GM21717 (cell line): Measurements from ENCODE around the gene DAW1.
A peak's percentile ranks its signal among the peaks of the same experiment; 100 is the strongest.
"Not testable (repeated sequence)": the region's sequence is repeated elsewhere in the genome, so short reads cannot be mapped to it uniquely, and the experiment has no call there.

Experiments
- ATAC-seq: cut with Tn5 transposase; IDR thresholded peaks from one replicate; pipeline ENCODE4 v1.9.1; 2021; ENCODE audit warnings: mild to moderate bottlenecking, moderate library complexity; ENCODE audit not compliant: unreplicated experiment

Gene DAW1, protein sequence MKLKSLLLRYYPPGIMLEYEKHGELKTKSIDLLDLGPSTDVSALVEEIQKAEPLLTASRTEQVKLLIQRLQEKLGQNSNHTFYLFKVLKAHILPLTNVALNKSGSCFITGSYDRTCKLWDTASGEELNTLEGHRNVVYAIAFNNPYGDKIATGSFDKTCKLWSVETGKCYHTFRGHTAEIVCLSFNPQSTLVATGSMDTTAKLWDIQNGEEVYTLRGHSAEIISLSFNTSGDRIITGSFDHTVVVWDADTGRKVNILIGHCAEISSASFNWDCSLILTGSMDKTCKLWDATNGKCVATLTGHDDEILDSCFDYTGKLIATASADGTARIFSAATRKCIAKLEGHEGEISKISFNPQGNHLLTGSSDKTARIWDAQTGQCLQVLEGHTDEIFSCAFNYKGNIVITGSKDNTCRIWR

DNA sequence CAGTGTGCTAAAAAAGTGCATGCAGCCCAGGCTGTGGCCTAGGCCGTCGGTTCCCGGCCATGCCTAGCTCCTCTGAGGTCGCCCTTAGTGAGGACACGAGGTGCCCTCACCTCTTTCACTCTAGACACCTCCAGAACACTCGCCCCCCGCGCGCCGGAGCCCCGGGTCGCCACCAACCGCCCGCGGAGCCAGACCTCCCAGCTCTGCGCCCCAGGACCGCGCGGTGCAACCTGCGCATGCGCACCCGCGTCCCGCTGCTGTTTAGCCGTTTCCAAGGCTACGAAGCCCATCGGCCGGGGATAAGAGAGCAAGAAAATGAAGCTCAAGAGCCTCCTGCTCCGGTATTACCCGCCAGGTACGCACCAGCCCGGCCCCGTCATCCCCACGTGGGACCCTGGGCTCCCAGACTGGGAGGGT, at the start of gene DAW1:
TSS of gene DAW1 (plus strand) at position 257 of the 417 bp plus-strand sequence. CDS start at position 316, 59 bp downstream.
- no peak for ATAC-seq

DNA sequence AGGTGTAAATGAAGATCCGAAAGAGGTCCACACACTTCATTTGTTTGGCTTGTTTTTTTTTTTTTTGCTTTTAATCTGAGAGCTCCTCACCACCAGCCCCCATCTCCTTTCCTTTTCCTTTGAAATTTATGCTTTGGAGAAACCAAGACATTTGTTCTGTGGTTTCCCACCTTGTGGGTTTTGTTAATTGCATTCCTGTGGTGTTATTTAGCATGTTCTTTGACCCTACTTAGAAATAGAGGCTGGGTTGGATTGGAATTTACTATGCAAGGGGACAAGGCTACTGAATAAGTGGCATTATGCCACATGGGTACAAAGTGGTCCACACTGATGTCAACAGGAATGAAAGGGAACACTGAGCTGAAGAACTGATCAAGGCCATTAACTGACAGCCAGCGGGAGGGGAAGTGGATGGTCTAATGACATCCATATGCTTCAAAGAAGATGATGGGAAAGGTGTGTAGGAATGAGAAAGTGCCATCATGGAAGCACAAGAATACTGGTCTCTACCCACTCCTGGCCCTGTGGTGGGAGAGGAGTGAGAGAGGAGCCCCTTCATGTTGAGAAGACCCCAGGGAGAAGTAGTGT, 48.9 kb upstream of the DAW1 start:
- ATAC-seq = no peak

DNA sequence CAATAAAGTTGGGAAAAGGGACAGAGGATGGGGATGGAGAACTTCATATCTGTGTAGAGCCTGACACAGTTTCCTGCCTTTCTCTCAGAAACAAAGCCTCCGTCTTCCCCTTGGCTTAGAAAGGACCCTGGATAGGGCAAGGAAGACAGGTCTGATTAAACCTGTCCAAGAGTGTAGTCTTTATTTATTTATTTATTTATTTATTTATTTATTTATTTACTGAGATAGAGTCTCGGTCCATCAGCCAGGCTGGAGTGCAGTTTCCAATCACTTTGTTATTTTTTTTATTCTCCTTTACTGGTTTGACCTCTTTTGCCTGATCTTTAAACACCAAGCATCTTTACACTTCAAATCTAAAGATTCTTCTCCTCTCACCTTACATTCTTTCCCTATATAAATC, 47.5 kb upstream of the DAW1 start:
- no peak for ATAC-seq

DNA sequence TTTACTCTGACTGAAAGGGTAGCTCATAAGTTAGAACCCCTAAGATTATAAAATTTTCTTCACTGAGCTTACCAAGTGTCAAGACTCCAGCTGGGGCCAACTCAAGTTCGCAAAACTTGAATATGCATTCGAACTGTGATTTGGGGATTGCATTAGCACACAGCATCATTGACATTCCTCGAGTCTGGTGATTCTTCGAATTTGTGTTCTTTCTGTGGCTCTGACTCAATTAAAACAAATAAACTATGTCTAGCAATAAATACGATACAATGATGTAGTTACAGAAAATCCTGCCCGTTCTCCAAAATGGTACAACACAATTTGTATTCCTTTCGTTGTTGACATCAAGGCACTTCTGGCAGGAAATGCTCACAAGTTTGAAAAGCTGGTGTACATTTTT, 46.7 kb upstream of the DAW1 start:
- no peak for ATAC-seq

DNA sequence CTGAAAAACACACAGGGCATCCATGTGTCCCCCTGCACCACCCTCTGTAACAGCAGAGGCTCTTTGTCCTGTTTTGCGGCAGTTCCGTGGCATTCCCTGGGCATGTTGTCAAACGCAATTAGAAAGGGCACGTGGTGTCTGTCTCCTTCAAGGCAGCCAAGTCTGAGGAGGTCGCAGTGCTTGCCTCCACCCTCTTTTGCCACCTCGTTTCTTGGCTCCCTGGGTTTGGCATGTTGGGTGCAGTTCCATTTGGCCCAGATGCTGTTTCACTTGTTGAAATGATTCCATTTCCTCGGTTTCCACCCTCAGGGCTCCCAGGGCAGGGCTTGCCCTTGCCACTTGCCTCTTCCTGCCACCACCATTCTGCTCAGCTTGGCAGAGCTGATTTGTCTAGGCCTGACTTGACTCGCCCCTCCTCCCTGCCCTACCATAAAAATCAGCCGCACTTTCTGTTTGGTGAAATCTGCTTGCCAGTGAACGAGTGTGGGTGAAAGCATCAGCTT, 45.4 kb upstream of the DAW1 start:
- ATAC-seq = no peak

DNA sequence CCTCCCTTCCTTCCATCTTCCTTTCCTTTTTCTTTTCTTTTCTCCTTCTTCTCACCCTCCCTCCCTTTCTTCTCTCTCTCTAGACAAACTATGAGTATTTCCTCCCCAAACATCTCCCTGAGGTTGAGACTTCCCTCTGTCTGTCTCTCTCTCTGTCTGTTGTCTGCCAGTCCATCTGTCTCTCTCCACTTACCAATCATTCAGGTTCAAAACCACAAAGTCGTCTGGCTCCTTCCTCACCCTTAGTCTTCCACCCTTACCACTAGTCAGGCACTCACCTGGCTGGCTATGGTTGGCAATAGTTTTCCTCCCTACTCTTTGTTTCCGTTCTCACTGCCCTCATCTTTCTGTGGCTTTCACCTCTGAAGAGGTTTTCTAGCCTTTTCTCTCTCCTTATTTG, 44.9 kb upstream of the DAW1 start:
- ATAC-seq = no peak

DNA sequence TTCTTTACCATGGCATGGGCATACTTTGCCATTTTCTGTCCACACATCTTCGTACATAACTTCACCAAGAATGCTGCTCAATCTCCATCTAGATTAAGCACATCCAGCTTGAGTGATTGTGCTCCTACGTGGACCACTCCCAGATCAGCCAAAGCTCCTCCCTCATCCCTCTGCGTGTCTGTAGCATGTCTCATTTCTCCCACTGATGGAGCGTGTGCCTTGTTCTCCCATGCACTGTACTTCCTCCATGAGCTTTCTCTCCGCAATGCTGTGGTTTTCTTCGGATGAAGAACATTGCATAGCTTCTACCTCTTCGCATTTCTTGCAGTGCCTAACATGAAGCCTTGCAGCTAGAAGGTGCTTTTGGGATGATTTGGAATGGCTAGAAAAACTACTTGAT, 44.3 kb upstream of the DAW1 start:
- ATAC-seq = no peak

DNA sequence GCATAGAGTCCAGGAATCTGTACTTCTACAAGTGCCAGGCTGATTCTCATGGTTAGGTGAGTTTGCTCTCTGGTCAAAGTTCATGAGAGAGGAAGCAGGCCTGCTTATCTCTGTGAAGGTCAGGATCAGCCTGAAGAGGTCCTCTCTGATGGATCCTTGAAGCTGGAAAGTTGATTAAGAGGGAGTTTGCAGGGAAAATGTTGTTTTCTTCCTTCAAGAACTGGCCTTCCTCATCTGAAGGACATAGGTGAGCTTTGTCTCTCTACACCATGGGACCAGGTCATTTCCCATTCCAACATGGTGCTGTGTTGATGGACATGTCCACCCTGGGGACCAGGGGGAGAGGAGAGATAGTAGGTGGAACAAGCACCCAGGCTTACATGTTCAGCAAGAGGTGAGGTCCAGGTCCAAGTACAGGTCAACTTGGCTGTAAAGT, 42.9 kb upstream of the DAW1 start:
- no peak for ATAC-seq

DNA sequence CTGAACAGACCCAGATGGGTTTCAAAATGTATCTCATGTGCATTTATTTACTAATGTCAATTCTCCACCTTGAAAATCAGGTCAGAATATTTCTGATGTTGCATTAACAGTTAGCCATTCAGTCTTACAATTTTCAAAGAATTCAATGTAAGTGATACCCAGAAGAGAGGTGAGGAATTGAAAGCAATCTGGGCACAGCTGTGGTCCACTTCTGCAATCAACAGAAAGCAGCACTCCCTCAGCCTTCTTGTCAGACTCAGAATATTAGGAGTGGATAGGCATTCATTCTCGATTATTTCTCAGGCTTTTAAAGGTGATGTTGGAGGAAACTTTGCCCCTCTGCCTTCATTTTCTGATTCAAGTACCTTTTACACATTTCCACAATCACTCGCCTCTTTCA, 42.1 kb upstream of the DAW1 start:
- no peak for ATAC-seq

DNA sequence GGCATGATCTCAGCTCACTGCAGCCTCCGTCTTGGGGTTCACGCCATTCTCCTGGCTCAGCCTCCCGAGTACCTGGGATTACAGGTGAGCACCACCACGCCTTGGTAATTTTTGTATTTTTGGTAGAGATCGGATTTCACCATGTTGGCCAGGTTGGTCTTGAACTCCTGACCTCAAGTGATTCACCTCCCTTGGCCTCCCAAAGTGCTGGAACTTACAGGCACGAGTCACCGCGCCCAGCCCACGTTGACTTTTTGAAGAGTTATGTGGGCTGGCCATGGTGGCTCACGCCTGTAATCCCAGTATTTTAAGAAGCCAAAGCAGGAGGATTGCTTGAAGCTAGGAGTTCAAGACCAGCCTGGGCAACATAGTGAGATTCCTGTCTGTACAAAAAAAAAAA, 37.0 kb upstream of the DAW1 start:
- ATAC-seq = no peak

DNA sequence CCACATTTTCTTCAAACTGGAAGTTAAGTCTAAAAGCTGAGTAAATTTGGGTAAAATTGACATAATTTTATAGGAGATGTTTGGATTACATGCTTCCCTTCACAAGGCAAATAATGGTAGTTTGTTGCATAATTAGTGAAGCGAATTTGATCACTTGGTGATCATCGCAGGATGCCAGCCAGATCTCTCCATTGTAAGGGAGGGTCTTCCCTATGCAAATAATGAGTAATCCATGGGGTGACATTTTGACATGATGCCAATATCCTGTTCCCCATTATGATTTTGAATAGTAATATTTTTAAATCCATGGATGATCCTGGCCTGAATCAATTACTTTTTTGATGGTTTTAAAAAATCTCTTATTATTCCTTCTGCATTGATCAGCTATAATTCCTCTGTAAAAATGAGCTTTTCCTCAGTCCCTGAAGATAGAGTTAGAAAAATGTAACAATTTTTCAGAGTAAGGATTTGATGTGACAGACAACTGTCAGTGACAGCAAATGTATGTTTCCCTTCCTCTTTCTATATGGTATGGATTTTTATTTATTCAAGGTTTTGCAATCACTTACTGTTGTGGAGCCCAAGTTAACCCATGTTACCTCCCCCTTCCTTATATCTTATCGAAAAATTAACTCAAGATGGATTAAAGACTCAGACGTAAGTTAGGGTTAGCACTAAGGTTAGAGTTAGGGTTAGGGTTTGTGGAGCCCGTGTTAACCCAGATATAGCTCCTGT, 36.3 kb upstream of the DAW1 start:
- no peak for ATAC-seq

DNA sequence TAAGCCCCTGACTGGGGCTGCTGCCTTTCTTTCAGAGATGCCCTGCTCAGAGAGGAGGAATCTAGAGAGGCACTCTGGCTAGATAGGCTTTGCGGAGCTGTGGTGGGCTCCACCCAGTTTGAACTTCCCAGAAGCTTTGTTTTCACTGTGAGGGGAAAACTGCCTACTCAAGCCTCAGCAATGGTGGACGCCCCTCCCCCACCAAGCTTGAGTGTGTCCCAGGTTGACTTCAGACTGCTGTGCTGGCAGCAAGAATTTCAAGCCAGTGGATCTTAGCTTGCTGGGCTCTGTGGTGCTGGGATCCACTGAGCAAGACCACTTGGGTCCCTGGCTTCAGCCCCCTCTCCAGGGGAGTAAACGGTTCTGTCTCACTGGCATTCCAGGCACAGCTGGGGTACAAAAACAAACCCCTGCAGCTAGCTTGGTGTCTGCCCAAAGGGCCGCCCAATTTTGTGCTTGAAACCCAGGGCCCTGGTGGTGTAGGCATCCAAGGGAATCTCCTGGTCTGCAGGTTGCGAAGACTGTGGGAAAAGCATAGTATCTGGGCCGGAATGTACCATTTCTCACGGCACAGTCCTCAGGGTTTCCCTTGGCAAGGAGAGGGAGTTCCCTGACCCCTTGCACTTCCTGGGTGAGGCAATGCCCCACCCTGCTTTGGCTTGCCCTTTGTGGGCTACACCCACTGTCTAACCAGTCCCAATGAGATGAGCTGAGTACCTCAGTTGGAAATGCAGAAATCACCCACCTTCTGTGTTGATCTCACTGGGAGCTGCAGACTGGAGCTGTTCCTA, 31.9 kb upstream of the DAW1 start:
- ATAC-seq = not testable (repeated sequence)

DNA sequence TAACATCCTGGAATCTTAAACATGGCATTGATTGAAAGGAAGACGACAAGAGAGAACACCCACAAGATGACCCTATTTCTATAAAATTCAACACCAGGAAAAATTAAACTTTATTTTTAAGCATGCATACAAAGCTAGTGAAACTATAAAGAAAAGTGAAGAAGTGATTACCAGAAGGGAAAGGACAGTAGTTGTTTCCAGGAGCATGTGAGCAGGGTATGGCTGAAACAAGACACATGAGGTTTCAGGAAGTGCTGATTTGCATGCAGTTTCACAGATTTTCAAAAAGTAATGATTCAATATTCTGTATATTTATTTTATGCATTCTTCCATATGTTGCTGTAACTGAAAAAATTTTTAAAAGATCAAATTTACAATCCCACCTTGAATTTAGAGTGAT, 24.6 kb upstream of the DAW1 start:
- ATAC-seq = peak; percentile 68

DNA sequence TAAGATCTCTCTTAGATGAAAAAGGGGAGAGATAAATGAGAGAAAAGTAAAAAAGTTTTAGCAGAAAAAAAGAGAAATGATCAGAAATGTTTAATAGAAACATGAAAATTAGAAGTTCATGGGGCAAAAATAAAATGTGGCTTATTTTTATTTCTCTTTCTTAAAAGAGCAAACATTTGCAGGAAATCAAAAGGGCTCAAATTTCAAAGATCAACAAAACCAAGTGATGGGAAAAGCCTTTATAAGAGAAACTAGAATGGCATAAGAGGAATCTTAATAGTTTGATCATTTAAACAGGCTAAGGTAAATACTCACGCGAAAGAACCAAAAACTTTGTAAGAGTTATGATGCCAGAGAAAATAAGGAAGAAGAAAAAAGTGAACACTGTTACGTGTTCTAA, 23.3 kb upstream of the DAW1 start:
- no peak for ATAC-seq

DNA sequence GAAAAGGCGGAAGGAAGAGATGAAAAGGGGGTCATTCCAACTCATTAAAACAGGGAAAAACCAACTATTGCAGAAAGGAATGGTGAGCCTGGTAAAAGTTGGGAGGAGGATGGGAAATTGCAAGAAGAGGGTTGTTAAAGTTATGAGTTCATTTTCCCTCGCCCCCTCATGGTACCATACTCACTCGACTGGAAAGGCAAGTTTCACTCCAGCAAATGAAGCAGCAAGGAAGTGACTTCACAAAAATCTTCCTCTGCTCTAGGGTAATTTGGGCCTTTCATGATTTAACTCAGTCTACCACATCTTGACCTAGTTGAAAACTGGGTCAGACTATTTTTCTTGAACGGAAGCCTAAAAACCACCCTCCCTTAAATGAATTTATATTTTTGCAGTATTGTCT, 22.8 kb upstream of the DAW1 start:
- ATAC-seq = no peak

DNA sequence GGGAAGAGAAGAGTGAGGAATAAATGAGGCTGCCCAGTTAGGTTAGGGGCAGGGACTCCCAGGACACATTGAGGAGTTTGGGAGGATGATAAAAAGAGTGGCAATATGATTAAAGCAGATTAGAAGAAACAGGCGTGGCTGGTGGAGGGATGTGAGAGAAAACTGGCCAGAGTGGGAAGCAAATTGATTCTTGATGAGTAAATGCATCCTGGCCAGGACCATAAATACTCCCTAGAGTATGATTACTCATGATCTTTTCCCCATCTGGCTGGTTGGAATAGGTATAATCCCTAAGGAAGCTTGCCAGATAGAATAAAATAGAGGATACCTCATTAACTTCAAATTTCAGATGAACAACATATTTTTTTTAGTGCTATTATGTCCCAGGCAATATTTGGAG, 21.5 kb upstream of the DAW1 start:
- ATAC-seq = no peak

DNA sequence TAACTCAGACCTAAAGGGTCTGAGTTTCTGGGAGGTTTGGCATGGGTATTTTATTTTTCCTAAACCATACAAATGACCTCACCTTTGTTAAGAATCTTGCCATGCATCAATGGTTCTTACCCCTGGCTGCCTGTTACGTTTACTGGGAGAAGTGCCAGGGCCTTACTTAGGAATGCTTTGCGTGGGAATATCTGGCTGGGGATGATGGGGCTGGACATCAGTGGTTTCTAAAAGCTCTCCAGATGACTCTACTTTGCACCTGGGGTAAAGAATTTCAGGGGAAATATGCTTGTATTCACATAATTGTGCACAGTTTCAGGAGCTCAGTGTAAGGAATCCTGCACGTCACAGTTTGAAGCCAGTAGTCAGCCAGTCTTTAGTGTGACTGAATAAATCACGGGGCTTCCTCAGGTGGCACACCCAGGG, 18.2 kb upstream of the DAW1 start:
- no peak for ATAC-seq

DNA sequence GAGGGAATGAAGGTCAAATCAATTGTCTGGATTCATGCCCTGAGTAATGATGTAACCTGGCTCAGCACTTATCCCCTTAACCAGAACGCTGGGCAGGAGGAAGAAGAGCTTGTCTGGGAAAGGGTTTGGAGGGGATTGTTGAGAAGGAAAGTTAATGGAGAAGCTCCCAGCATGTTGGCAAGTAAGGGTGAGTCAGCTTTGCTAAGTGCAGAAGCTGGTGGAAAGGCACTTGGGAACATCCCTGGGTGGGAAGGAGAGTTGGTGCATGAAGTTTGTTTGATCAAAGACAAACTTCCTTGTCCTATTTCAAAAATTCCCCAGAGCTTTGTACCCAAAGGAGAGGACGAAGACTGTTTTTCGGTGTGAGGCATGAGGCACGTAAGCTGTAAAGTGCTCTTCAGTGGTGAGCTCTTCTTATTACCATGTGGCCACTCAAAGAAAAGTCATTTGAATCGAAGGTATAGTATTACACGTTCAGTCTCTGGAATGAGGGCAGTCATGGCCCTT, 17.6 kb upstream of the DAW1 start:
- ATAC-seq = no peak

DNA sequence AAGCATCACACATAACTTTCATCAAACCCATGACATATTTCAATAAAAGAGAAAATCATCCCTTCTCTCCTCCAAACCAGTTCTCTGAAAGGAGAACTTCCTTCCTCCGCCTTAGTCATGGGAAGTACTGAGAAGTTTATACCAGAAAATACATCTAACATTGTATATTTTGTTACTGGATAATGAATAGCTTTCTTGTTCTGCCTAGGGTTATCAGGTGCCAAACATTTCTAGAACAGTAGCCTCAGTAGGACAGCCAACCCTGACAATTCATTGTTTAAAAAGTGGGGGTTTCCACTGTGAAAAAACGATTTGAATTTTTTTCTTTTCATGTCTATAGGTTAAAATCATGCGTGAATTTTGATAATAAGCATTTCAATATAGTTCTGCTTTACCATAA, 16.0 kb upstream of the DAW1 start:
- no peak for ATAC-seq

DNA sequence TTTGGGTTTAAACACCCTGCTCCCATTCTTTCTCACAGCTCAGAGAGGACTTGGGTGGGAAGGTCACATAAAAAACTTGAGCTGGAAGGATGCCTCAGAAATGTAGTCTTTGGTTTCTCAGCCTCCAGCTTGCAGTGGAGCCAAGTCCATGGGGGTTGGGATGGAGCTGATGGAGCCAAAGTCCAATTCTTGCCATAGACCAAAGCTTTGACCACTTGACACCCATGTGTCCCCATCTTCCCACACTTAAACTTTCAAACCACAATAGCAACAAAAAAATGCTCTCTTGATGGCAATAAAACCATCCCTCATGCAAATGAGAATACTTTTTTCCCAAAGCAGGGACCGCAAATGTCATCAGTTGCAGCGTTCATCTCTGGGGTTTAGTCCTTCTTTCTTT, 14.7 kb upstream of the DAW1 start:
- no peak for ATAC-seq

DNA sequence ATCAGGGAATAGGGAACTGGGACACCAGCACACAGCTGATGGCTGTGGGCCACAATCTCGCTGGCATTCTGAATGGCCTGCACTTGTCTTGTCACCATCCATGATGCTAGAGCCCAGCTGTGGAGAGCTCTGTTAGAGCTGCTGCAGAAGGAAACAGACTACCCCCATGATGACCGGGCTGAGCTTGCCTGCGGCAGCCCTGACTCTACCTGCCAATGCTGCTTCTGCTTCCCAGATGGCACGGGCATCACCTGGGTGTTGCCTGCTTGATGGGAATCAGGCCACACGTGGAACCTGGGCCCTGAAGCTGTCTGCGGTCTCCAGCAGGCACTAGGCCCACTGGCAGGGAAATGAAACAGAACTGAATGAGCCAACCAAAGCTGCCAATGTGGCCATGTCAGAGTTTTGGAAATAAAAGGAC, 11.2 kb upstream of the DAW1 start:
- ATAC-seq = no peak
